NCI-H748 treated with DMSO at 0.1 percent for 48 hours (cell line): ENCODE data around the gene EWSR1.

Experiments
- DNase-seq: peaks from one replicate; lab custom pipeline; 2025; lab: John Stamatoyannopoulos, UW

The EWSR1 gene

DNA sequence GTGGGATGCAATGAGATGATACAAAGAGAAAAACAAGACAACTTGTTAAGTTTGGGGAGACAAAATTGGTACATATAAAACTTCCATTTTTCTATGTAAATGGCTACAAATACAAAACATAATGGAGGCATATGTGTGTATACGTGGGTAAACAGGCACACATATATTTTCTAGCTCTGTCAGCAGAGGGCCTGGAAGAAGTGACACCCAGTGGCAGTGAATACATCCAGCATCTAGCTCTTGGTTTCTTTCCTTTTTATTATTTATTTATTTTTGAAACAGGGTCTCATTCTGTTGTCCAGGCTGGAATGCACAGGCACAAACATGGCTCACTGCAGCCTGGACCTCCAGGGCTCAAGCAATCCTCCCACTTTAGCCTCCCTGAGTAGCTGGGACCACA, 52.5 kb downstream of the EWSR1 start:
- DNase-seq: no peak

DNA sequence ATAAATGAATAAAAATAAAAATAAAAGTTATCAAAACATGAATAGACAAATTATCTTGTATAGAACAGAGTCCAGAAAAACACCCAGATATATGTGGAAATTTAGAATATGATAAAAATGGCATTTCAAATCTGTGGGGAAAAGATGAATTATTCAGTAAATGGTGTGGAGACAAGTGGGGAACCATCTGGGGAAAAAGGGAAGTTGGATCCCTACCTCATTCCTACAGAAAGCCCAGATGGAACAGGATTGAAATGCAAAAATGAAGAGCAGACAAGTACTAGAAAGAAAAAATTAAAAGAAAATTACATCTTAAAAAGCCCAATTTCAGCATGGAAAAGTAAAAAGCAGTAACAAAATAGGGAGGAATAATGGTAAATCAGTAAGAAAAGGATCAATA, 55.6 kb downstream of the EWSR1 start:
- DNase-seq: no peak

DNA sequence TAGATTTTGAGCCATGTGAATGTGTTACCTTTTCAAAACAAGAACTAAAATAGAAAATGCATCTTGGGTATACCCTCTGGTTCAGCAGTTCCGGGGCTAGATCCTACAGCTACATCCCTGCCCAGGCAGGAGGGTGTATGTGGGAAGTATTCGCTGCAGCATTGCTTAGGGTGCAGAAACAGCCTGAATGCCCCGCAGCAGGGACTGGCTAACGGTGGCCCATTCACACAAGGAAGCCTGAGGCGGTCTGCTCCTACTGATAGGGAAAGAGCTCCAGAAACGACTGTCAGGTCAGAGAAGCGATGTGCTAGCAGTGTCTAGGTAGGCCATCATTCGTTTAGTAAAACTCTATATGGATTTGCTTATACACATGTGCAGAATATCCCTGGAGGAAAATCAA, 57.3 kb downstream of the EWSR1 start:
- DNase-seq: no peak

DNA sequence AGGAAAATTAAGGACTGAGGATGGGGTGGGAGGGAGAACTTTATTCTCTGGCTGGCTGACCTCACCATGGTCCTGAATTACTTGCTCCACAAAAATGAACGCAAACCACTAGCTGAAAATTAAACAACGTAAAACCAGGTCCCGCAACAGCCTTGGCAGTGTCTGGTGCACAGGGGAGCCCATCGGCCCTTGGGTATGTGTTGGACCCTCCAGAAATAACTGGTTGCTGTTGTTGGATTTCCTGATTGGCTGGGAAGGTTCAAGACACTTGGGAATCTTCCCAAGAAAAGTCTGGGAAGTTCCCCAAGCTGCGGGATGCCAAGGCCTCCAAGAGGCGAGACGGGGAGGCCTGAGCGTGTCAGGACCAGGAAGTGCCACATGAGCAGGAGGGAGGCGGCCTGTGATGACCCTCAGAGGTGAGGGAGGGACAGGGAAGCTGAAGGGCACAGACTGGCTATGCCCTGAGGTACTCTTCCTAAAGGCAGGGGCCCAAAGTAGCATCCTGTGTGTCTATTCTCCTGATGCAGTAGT, 57.8 kb downstream of the EWSR1 start:
- DNase-seq: no peak

DNA sequence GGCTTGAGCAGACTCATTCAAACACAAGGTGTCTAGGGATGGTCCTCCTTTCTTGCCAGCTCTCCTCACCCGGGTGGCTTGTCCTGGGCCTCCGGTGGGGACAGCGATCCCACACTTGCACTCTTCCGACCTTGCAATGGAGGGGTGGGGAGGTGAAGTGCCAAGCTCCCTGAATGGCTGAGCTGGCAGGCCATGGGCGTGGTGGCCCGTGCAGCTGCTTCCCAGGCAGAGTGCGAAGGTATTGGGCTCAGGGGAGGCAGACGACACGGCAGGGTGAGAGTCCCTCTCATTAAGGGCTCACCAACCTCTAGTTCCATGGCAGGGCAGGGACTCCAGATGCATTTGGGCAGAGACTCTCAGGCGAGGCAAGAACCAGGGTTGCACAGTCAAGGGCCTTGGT, 58.4 kb downstream of the EWSR1 start:
- no peak for DNase-seq

DNA sequence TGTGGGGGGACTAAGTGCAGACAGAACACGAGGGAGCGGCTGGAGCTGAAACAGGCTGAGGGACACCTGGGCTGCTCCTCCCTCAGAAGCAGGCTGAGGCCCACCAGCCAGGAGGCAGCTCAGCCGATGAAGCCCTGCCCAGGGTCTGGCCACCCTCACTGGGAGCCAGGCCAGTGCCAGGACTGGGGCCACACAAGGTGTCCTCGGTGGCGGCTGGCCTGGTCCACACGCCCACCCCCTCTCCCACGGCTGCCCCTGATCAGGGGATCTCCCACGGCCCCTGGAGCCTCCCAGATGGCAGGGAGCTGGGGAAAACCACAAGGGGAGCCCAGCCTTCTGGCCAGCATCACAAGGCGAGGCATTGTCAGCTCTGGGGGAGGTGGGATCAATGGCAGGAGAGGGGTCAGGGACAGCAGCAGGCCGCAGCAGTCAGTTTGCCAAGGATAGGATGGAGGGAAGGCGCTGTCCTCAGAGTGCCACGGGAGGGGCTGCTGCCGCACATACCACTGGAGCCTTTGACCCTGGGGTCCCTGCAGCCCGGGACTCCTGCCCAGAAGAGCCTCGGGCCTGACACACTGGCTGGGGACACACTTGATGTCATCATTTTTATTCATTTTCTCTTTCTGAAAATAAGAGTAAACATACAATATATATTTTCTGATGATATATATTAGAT, 59.2 kb downstream of the EWSR1 start:
- no peak for DNase-seq

DNA sequence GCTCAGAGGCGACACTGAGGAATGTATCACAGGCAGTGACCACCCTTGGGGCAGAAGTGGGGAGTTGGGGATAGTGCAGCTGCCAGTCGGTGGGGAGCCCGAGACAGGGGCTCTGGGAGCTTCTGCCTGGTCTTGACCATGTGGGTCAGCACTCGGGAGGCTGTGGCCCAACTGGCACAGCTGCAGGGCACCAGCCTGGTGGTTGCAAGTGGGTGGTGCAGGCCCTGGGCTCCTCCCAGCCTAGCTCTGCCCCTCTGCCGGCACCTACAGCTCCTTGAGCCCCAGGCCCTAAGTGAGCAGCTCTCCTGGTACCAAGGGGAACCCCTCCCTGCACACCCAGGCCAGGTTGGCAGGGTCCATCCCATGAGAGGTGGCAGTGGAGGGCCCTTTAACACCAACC, 60.0 kb downstream of the EWSR1 start:
- DNase-seq: no peak

DNA sequence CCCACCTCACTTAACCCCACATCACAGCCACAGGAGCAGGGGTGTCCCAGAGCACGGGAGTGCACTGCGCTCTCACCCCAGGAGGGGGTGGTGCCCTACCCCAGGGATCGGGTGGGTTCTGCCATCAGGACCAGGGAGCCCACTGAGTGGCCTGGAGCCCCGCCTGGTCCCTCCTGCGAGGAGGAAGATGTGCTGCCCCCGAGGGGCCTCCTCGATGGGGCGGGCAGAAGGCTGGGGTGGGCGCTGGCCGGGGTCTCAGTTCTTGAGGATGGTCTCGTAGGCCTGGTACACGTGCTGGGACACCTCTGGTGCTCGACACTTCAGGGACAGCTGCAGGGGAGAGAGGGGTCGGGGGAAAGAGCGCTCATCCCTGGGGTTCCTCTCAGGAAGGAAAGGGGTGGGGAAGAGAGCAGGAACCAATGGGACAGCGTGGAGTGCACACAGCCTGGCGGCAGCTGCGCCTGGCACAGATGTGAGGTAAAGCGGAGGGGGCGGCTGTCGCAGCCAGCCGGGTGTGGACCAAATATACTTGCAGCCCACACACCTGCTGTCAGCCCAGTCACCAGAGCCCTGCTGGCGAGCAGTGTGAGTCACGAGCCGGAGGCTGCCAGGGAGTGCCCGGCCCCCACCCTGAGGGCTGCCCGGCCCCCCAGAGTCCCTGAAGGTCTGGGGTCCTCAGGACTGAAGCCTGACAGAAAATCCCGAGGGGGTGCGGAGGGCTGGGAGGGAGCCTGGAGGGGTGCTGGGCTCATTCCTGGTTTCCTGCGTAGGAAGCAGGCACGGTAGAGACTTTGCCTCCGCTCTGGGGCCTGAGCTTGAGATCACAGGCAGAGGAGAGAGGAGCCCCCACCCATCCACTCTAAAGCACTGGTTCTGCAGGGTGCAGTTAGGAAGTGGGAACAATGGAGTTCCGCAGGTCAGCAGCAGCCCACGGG, 60.8 kb downstream of the EWSR1 start:
- no peak for DNase-seq

DNA sequence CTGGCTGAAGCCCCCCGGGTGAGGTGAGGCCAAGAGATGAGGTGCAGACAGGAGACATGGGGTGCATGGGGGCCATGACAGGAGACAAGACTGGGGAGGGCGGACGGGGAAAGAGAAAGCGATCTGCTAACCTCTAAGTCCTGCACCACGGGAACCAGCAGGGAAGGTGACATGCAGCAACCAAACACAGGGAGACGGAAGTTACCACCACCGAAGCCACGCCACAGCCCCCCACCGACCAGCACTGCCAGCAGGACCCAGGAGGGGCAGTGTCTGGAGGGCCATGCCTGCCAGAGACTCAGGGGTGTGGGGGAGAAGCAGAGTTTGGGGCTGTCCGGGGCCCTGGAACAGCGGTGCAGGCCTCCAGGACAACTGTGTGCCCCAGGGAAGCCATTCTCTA, 61.5 kb downstream of the EWSR1 start:
- DNase-seq: no peak

DNA sequence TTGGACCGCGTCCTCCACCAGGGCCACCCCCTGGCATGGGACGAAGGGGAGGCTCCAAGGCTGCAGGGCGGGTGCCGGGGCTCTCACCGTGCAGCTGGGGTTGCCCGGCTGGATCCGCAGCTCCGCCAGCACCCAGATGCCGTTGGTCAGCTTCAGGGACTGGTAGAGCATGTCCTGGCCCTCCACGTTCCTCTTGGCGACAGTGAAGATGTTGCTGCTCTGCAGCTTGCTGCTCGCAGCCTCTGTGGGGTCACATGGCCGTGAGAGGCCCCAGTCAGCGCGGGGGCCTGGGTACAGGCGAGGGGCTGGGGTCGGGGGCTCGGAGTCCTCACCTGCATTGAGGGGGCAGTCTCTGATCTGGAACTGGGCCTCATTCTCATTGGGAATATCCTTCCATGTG, 62.2 kb downstream of the EWSR1 start:
- DNase-seq: no peak

DNA sequence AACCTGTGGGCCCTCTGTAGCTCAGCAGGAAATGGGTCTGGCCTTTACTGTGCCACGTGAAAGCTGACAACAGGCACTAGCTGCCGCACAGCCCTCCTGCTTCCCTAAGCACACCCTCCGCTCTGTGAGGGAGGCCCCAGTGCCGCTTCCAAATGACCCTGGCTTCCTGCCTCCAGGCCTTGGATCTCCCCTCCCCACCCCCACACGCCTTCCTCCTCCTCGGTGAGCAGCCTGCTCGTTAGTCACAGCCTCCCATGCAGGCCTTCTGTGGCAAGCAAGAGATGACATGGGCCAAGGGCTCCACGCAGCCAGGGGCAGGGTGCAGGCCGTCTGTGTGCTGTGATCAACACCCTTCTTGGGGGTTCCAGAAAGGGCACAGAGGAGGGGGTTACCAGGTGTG, 62.7 kb downstream of the EWSR1 start:
- DNase-seq: no peak

DNA sequence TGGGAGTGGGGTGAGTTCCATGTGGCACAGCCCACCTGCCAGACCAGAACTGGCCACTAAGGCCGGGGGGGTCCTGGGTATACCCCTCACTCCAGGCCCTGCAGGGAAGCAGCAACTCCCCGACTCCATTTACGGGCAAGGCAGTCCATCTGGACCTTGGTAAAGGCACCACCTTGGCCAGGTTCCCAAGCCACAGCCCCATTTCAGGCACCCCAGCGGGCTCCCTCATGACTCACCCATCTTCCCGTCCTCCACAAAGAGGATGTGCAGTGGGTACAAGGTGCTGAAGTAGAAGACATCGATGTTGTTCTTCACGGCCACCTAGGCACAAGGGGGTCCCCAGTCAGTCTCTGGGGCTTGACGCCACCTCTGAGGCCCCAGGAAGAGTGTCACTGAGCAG, 63.1 kb downstream of the EWSR1 start:
- no peak for DNase-seq

DNA sequence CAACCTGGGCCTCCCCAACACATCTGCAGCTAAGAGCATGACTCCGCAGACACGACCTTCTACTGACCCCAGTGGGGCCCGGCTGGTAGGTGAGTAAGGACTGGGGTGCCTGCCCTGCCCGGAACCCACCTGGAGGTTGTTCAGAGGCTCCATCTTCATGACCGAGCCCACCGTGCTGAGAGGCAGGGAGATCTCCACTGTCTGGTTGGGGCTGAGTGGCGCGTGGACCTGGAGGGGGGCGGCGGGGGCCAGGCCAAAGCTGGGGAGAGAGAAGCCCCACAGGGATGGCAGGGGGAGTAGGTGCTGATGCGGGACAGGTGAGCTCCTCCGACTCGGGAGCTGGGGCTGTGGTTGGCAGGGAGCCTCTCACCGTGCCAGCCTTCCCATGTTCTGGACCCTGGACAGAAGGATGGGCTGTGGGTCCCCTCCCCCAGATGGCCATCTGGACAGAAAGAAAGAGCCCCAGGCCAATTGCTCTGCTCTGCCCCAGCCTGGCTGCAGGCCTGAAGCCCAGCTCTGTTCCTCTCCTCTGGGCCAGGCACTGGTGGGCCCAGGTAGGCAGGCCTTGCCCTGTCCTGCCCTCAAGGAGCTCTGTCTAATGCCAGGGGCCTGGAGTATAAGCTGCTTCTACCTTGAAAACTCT, 63.7 kb downstream of the EWSR1 start:
- DNase-seq: no peak

DNA sequence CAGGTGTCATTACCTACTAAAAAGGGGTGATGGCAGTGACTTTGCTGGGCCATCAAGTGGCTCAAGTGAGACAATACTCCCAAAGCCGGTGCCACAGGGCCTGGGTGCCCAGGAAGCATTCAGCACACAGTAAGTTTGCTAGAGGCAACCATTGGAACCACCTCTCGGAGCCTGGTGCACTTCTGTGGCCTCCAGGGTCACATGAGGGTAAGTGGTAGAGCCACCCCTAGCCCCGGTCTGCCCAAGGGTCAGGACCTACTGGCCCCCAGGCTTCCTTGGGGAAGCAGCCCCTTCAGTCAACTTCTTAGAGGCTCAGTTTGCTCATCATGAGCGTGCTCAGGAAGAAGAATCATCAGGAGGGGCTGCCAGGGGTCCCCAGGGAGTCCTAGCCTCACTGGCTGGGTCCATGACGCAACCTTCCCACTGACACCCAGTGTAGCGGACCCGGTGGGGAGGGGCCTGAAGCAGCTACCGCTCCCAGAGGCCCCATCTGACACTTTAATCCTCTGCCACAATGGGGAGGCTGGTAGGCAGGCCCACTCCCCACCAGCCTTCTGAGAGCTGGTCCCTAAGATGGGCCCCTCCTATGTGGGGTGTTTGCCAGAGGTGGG, 64.9 kb downstream of the EWSR1 start:
- no peak for DNase-seq

DNA sequence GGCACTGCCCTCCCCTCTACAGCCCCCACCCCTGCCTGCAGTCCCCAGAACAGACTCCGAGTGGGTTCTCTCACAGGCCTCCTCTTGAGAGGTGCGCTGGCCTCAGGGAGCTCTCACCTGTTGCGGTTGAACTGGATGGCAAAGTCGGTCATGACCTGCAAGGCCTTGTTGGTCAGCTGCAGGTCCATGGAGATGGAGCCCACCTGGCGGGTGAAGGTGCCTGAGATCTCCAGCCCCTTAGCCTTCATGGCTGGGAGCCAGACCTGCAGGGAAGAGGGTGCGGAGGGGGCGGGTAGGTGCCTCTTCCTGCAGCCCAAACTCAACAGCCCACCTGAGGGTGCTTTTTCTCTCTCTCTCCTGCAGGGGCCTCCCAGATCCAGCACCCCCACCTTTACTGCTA, 66.1 kb downstream of the EWSR1 start:
- DNase-seq: no peak

DNA sequence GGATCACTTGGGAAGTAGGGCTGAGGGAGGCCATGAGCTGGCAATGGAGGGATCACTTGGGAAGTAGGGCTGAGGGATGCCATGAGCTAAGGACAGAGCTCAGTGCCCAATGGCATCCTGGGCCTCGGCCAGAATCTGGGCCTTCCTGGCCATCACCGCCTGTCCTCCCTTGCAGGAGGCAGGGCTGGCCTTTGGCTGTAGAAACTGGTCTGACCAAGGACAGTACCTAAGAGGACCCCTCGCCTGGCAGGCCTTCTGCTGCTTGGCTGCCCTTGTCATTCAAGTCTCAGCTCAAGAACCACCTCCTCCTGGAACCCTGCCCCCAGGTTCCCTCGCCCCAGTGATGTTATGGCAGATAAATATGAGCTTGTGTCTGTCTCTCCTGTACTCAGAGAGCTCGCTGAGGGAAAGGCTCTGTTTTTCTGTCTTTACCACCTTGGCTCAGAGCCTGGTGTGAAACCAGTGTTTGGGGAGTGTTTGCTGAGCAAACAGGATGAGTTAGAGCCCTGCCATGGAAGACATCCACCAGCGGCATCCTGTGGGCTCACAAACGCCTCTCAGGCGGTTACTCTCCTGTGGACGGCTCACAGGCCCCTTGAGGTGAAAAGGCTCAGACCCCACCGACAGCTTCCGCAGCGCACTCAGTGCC, 66.8 kb downstream of the EWSR1 start:
- no peak for DNase-seq

DNA sequence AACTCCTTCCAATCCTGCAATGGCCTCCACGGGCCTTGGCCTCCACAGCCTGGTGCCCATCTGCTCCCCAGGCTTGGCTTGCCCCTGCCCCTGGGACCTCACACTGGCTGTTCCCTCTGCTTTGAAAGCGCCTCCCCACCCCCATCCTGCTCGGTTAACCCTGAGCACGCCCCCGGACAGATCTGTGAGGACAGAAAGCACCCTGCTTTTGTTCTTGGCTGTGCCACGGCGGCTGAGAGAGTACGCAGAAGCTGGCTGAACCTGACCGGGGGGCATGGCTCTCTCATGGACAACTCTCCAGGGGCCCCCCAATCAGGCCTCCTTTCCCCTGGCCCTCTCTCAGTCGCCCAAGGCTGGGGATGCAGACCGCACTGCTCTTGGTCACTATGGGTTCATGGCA, 67.6 kb downstream of the EWSR1 start:
- no peak for DNase-seq

DNA sequence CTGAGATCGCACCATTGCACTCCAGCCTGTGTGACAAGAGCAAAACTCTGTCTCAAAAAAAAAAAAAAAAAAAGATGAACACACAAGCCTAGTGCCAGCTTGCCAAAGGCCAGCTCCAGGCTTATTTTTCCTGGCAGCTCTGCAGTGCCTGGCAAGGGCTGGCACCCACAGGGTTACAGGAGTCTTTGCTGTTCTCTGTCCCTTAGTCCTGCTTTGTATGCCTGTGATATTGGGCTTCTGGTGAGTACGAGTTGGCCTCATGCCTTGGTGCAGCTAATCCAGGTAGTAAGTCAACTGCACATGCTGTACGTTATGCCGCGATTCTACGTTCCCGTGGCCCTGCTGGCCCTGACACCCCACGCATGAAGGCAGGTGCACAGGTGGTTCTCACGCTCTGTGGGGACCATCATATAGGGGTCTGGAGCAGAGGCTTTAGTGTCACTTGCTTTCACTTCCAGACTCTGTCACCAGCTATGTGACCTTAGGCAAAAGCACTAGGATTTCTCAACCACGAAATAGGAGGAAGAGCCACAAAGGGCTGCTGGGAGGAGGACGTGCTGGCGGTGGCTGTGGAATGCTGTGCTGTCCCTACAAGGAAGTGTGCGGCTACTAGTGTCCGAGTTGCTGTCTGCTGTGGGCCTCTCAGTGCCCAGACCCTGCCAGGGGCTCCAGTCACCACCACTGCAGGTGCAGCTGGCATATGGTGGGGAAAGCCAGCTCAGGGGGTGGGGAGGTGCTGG, 68.9 kb downstream of the EWSR1 start:
- no peak for DNase-seq

DNA sequence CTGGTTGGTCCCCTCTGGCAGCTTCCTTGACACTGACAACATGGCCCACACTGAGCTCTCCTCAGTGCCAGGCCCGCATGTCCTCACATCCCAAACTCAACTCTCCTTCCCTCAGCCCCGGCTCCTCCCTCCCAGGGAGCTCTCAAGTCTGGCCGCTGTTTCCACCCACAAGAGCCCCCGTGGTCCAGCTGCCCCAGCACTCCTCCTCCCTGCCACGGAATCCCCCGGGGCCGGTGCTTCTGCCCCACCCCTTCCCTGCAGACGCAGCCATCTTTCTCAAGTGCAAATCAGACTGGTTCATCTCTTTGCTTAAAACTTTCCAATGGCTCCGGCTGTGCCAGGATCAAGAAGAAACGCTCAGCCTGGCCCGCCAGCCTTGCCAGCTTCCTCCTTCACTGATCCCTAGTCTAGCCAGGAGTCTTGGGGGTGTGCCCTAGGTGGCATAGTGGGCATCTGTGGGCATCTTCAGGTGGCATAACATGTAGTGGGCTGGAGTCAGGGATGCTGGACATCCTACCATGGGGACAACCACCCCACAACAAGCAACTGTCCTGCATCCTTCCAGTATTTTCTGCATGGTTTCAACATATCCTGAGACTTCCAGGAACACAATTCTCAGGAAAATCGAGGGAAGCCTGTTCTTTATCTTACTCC, 69.7 kb downstream of the EWSR1 start:
- DNase-seq: no peak

DNA sequence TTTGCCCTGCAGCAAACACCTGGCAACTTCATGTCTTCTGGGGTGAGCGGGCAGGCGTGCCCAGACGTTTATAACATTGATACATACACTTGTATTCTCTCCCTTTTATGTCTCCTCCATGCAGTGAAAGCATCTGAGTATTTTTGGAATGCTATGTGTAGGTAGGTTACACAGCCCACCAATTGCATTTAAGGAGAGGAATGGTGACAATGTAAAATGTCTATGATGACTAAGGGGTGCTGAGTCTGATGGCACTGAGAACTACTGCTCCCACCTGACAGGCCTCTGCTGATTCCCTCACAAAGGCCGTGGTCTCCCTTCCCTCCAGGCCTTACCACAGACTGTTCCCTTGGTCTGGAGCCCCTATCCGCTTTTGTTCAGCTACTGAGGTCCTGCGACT, 70.3 kb downstream of the EWSR1 start:
- DNase-seq: no peak
